ENCODE results near the gene TNMD. TPM values are rescaled to one million over a fixed set of nuclear protein-coding genes. Genes with fewer than 3 reads are reported as not detected.
"Not testable (repeated sequence)": the region's sequence is repeated elsewhere in the genome, so short reads cannot be mapped to it uniquely, and the experiment has no call there.

TNMD gene
- not detected in 2 replicates for total RNA-seq (2014; rRNA removed)
- not detected for Bru-seq, nascent RNA
- BruChase-seq, experiment 1, labeled RNA remaining after a 6-hour chase: not detected
- BruChase-seq, experiment 2, labeled RNA remaining after a 2-hour chase: not detected
- long read RNA-seq: 0 reads

DNA sequence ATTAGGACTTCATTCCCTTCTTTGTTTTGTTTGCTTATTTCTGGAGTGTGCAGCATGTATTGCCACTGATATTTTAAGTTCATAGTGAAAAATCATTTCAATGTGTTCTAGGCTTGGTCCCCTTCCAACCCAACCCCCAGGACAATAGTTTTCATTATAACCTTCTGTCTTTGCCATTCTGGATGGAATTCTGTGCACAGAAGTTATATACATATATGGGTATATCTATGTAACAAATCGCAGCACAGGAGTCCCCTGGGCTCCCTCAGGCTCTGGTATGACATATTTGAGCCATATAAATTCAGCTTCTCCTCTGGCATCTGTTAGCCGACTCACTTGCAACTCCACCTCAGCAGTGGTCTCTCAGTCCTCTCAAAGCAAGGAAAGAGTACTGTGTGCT, at the start of gene TNMD:
TSS of gene TNMD (plus strand) at position 326 of the 400 bp plus-strand sequence. CDS start 83 bp downstream, outside the sequence.
- no peaks in the 10 kb centered on the region for H3K9me2 ChIP-seq (replicated peaks; ENCODE audit: low read length)

GRCh38 chrX:100565534-100565933, 19.2 kb upstream of the TNMD start:
- H3K27ac ChIP-seq (ENCODE audit: low read length); H4K20me1 ChIP-seq (ENCODE audit: low read length); H3K9me3 ChIP-seq (ENCODE audit: low read length); H3K79me2 ChIP-seq (ENCODE audit: low read length); H2AFZ ChIP-seq (ENCODE audit: low read length); CTCF ChIA-PET; H3K4me2 ChIP-seq (ENCODE audit: low read length); H3K4me1 ChIP-seq (ENCODE audit: insufficient read depth, low read length); H3K9ac ChIP-seq (ENCODE audit: low read length); POLR2A ChIA-PET (ENCODE audit: unreplicated experiment); BruUV-seq (replicated peaks); DNase-seq; H3F3A ChIP-seq (ENCODE audit: low read length, unreplicated experiment); H3K27me3 ChIP-seq (ENCODE audit: low read length); ATAC-seq; H3K9me2 ChIP-seq (replicated peaks; ENCODE audit: low read length); H3K36me3 ChIP-seq (ENCODE audit: low read depth, low read length); H3K4me3 ChIP-seq (ENCODE audit: low read length); intact Hi-C loops (cut with micrococcal nuclease): not testable (repeated sequence)

More for the DNA sequence above, at the start of gene TNMD:
- no peak within 1 kb of the TSS for H3K4me2 ChIP-seq (ENCODE audit: low read length)
- ATAC-seq (no peak), DNase-seq (no peak)
- H3K79me2 ChIP-seq (ENCODE audit: low read length): no peaks in the 10 kb centered on the region
- no peak within 1 kb of the TSS for H3K4me3 ChIP-seq (ENCODE audit: low read length)
- intact Hi-C loops (cut with micrococcal nuclease): no loop called here
- no peak for TF ChIP-seq EZH2phosphoT487 (IDR thresholded peaks at IDR 0.05; ENCODE audit: borderline replicate concordance, low read length)
- no peak for TF ChIP-seq EZH2 (IDR thresholded peaks at IDR 0.05; ENCODE audit: low read length, unreplicated experiment)
- TF ChIP-seq, protein P1, sequence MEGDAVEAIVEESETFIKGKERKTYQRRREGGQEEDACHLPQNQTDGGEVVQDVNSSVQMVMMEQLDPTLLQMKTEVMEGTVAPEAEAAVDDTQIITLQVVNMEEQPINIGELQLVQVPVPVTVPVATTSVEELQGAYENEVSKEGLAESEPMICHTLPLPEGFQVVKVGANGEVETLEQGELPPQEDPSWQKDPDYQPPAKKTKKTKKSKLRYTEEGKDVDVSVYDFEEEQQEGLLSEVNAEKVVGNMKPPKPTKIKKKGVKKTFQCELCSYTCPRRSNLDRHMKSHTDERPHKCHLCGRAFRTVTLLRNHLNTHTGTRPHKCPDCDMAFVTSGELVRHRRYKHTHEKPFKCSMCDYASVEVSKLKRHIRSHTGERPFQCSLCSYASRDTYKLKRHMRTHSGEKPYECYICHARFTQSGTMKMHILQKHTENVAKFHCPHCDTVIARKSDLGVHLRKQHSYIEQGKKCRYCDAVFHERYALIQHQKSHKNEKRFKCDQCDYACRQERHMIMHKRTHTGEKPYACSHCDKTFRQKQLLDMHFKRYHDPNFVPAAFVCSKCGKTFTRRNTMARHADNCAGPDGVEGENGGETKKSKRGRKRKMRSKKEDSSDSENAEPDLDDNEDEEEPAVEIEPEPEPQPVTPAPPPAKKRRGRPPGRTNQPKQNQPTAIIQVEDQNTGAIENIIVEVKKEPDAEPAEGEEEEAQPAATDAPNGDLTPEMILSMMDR (conservative IDR thresholded peaks at IDR 0.05; ENCODE audit: low read depth, low read length): no peak
- no peaks in the 10 kb centered on the region for H3K9me3 ChIP-seq (ENCODE audit: low read length)
- no peak within 1 kb of the TSS for H3K9ac ChIP-seq (ENCODE audit: low read length)
- no peaks in the 10 kb centered on the region for H3K36me3 ChIP-seq (ENCODE audit: low read depth, low read length)
- H3F3A ChIP-seq (ENCODE audit: low read length, unreplicated experiment): no peaks in the 10 kb centered on the region
- peaks cover 23% of the 10 kb centered on the region for H3K27me3 ChIP-seq (ENCODE audit: low read length)
- no peak within 1 kb of the TSS for H3K27ac ChIP-seq (ENCODE audit: low read length)
- no peaks in the 10 kb centered on the region for H3K4me1 ChIP-seq (ENCODE audit: insufficient read depth, low read length)
- ChIA-PET POLR2A (ENCODE audit: unreplicated experiment) (no interaction called here), CTCF (no interaction called here)
- H2AFZ ChIP-seq (ENCODE audit: low read length): no peak within 1 kb of the TSS
- no peaks in the 10 kb centered on the region for H4K20me1 ChIP-seq (ENCODE audit: low read length)
- BruUV-seq (replicated peaks): no TSS peak

DNA sequence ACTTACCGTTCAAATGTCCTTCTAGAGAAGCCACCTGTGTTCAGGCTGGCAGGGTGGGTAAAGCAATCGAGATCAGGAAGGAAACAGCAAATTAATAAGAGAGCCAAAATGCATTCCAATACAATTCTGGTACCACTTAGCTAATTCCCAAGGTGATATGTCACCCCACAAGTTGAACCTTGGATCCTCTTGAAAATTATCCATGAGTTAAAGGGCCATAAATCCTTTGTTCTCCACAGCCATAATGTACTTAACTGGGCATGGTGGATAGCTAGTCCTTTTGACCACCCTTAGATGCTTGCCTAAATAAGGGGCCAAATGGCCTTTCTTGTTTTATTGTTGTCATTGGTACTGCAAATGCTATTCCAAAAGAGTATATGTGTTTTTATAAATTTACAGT, 2.0 kb downstream of the TNMD start:
- H3K27me3 ChIP-seq (ENCODE audit: low read length): peaks cover 25% of the 10 kb centered on the region
- no peak overlapping the region for H3K9ac ChIP-seq (ENCODE audit: low read length)
- no peak overlapping the region for H3K4me3 ChIP-seq (ENCODE audit: low read length)
- H3K4me1 ChIP-seq (ENCODE audit: insufficient read depth, low read length): no peaks in the 10 kb centered on the region
- no peak overlapping the region for H3K4me2 ChIP-seq (ENCODE audit: low read length)
- ATAC-seq (no peak), DNase-seq (no peak)
- H3K9me2 ChIP-seq (replicated peaks; ENCODE audit: low read length): no peaks in the 10 kb centered on the region
- H3K79me2 ChIP-seq (ENCODE audit: low read length): no peaks in the 10 kb centered on the region
- CTCF ChIA-PET: no interaction called here
- POLR2A ChIA-PET (ENCODE audit: unreplicated experiment): no interaction called here
- no peaks in the 10 kb centered on the region for H4K20me1 ChIP-seq (ENCODE audit: low read length)
- H3F3A ChIP-seq (ENCODE audit: low read length, unreplicated experiment): no peaks in the 10 kb centered on the region
- no peaks in the 10 kb centered on the region for H3K9me3 ChIP-seq (ENCODE audit: low read length)
- no peak overlapping the region for H3K27ac ChIP-seq (ENCODE audit: low read length)
- intact Hi-C loops (cut with micrococcal nuclease): no loop called here
- TF ChIP-seq, protein P1 (conservative IDR thresholded peaks at IDR 0.05; ENCODE audit: low read depth, low read length): no peak
- TF ChIP-seq EZH2 (IDR thresholded peaks at IDR 0.05; ENCODE audit: low read length, unreplicated experiment) (no peak), EZH2phosphoT487 (IDR thresholded peaks at IDR 0.05; ENCODE audit: borderline replicate concordance, low read length) (no peak)
- no peak overlapping the region for H2AFZ ChIP-seq (ENCODE audit: low read length)
- H3K36me3 ChIP-seq (ENCODE audit: low read depth, low read length): no peaks in the 10 kb centered on the region
- no TSS peak for BruUV-seq (replicated peaks)

All from PC-3 (cell line).